Neutrophil (primary cell): ENCODE measurements around the gene PREX1.

Experiments used
- H3K27ac ChIP-seq: fragments of 200-600 bp; sonication (generic); 2 replicates; pipeline ENCODE4 v1.5.1; 2016; ENCODE audit warnings: mild to moderate bottlenecking, moderate library complexity
- H3K27me3 ChIP-seq: fragments of 200-600 bp; sonication (generic); 2 replicates; pipeline ENCODE4 v1.6.0; 2016; ENCODE audit warnings: mild to moderate bottlenecking
- H3K36me3 ChIP-seq: fragments of 200-600 bp; sonication (generic); 2 replicates; pipeline ENCODE4 v1.5.1; 2017
- H3K4me1 ChIP-seq, 2 experiments: fragments of 200-600 bp in 1 of 2; sonication (generic) in 1 of 2; 1 replicate in 1 of 2; 2 replicates in 1 of 2; pipeline versions ENCODE4 v1.5.1 to v1.6.1; 2013 to 2016; ENCODE audit warnings: low read depth in 1 of 2, low read length in 1 of 2, mild to moderate bottlenecking in 1 of 2, moderate library complexity in 1 of 2; ENCODE audit not compliant: control insufficient read depth in 1 of 2, insufficient read depth in 1 of 2
- H3K4me3 ChIP-seq, 2 experiments: fragments of 200-600 bp in 1 of 2; sonication (generic) in 1 of 2; 1 replicate in 1 of 2; 2 replicates in 1 of 2; pipeline ENCODE4 v1.5.1; 2013 to 2016; ENCODE audit warnings: low read depth in 1 of 2, low read length in 1 of 2, mild to moderate bottlenecking in 1 of 2, moderate library complexity in 1 of 2
- H3K9me3 ChIP-seq: fragments of 200-600 bp; sonication (generic); 2 replicates; pipeline ENCODE4 v1.5.1; 2016
- TF ChIP-seq, protein P1 (sequence below): fragments of 200-600 bp; sonication (generic); IDR thresholded peaks from 2 replicates; pipeline ENCODE4 v1.5.1; 2016; ENCODE audit warnings: antibody characterized with exemption

The PREX1 gene

GRCh38 chr20:48769069-48769983, 58.5 kb downstream of the PREX1 start:
- TF ChIP-seq, protein P1, sequence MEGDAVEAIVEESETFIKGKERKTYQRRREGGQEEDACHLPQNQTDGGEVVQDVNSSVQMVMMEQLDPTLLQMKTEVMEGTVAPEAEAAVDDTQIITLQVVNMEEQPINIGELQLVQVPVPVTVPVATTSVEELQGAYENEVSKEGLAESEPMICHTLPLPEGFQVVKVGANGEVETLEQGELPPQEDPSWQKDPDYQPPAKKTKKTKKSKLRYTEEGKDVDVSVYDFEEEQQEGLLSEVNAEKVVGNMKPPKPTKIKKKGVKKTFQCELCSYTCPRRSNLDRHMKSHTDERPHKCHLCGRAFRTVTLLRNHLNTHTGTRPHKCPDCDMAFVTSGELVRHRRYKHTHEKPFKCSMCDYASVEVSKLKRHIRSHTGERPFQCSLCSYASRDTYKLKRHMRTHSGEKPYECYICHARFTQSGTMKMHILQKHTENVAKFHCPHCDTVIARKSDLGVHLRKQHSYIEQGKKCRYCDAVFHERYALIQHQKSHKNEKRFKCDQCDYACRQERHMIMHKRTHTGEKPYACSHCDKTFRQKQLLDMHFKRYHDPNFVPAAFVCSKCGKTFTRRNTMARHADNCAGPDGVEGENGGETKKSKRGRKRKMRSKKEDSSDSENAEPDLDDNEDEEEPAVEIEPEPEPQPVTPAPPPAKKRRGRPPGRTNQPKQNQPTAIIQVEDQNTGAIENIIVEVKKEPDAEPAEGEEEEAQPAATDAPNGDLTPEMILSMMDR, result no peak
- H3K36me3 ChIP-seq, result peaks cover 21% of the 10 kb centered on the region
- peaks cover 99 to 100% of the 10 kb centered on the region in 2 experiments for H3K4me1 ChIP-seq
- H3K9me3 ChIP-seq, result no peaks in the 10 kb centered on the region
- H3K27me3 ChIP-seq, result no peaks in the 10 kb centered on the region
- peak overlapping the region; percentile 99 for H3K27ac ChIP-seq
- peak overlapping the region; percentile 60 to 65 for H3K4me3 ChIP-seq

- Histone ChIP-seq H3K27ac (peak overlapping the region; percentile 99), H3K9me3 (no peaks in the 10 kb centered on the region), H3K4me1 (peaks cover 99 to 100% of the 10 kb centered on the region in 2 experiments), H3K36me3 (peaks cover 25% of the 10 kb centered on the region), H3K27me3 (no peaks in the 10 kb centered on the region), H3K4me3 (peak overlapping the region in 1 of 2 experiments; percentile 46)
- TF ChIP-seq, protein P1, result no peak
Observed at GRCh38 chr20:48766961-48767960, 60.5 kb downstream of the PREX1 start.

- peaks cover 25% of the 10 kb centered on the region for H3K36me3 ChIP-seq
- H3K4me1 ChIP-seq, result peaks cover 99 to 100% of the 10 kb centered on the region in 2 experiments
- no peaks in the 10 kb centered on the region for H3K9me3 ChIP-seq
- TF ChIP-seq, protein P1, result no peak
- peak overlapping the region; percentile 99 for H3K27ac ChIP-seq
- peak overlapping the region; percentile 1 to 6 for H3K4me3 ChIP-seq
- no peaks in the 10 kb centered on the region for H3K27me3 ChIP-seq
Observed at GRCh38 chr20:48766205-48766604, 61.6 kb downstream of the PREX1 start.

GRCh38 chr20:48765359-48765758, 62.4 kb downstream of the PREX1 start:
- H3K4me3 ChIP-seq, result peak overlapping the region in 1 of 2 experiments; percentile 1
- no peaks in the 10 kb centered on the region for H3K27me3 ChIP-seq
- peaks cover 99 to 100% of the 10 kb centered on the region in 2 experiments for H3K4me1 ChIP-seq
- H3K9me3 ChIP-seq, result no peaks in the 10 kb centered on the region
- TF ChIP-seq, protein P1, result no peak
- H3K36me3 ChIP-seq, result peaks cover 17% of the 10 kb centered on the region
- peak overlapping the region; percentile 99 for H3K27ac ChIP-seq

DNA sequence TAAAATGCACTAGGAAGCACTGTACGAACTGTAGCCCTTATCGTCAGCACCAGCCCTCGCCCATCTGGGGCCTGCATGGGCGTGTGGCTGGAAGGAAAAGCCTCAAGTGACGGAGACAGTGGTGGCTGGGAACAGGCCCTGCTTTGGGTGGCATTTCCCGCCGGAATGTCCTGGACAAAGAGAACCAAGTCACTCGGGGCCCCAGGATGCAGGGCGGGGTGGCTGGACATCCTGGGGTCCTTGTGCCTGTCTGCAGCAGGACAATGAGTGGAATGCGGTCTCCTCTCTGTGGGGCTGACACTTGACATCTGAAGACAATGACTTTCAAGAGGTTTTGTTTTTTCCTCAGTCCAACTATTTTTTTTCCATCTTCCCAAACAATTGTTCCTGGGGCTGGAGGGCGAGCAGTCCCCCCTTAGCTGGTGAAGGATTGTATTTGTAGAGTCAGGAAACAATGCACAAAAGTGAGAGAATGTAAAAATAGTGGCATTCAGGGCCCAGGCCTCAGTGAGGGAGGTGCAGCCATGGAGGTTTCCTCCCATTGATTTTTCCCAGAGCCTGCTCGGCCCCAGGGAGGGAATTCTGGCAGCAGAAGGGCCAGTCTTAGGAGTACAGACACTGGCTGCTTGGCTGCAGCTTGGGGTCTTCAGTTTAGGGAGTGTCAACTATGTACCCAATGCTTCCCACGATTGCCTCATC, 64.4 kb downstream of the PREX1 start:
- H3K36me3 ChIP-seq, result peaks cover 14% of the 10 kb centered on the region
- no peaks in the 10 kb centered on the region for H3K9me3 ChIP-seq
- peak overlapping the region; percentile 99 for H3K27ac ChIP-seq
- H3K27me3 ChIP-seq, result no peaks in the 10 kb centered on the region
- peak overlapping the region; percentile 29 to 34 for H3K4me3 ChIP-seq
- TF ChIP-seq, protein P1, result no peak
- peaks cover 99 to 100% of the 10 kb centered on the region in 2 experiments for H3K4me1 ChIP-seq
